Cardiac fibroblast (primary cell): ENCODE measurements around the gene LNX1.
A peak's percentile ranks its signal among the peaks of the same experiment; 100 is the strongest.

Experiments
- DNase-seq, 2 donors: peaks; one replicate each; pipeline versions ENCODE4 v3.0.0 to v3.0.0-alpha.2; 2010; ENCODE audit warnings: low read depth in 2 of 2
- H3K4me3 ChIP-seq, 2 donors: replicated peaks in 1 of 2; 1 replicate in 1 of 2; 2 replicates in 1 of 2; pipeline ENCODE4 v1.5.1; 2011; ENCODE audit warnings: low read depth in 2 of 2, low read length in 2 of 2, mild to moderate bottlenecking in 2 of 2, moderate library complexity in 1 of 2
- TF ChIP-seq, protein P1 (sequence below): IDR thresholded peaks from one replicate; pipeline ENCODE4 v1.5.1; 2011; ENCODE audit warnings: low read depth, mild to moderate bottlenecking, low read length, inconsistent platforms

The LNX1 gene

GRCh38 chr4:53591372-53591892, at the start of gene LNX1:
TSS of gene LNX1 (minus strand) at chr4:53591486. CDS start at chr4:53574002, 17,484 bp downstream.
- TF ChIP-seq, protein P1, sequence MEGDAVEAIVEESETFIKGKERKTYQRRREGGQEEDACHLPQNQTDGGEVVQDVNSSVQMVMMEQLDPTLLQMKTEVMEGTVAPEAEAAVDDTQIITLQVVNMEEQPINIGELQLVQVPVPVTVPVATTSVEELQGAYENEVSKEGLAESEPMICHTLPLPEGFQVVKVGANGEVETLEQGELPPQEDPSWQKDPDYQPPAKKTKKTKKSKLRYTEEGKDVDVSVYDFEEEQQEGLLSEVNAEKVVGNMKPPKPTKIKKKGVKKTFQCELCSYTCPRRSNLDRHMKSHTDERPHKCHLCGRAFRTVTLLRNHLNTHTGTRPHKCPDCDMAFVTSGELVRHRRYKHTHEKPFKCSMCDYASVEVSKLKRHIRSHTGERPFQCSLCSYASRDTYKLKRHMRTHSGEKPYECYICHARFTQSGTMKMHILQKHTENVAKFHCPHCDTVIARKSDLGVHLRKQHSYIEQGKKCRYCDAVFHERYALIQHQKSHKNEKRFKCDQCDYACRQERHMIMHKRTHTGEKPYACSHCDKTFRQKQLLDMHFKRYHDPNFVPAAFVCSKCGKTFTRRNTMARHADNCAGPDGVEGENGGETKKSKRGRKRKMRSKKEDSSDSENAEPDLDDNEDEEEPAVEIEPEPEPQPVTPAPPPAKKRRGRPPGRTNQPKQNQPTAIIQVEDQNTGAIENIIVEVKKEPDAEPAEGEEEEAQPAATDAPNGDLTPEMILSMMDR, result no peak
- no peak for DNase-seq
- H3K4me3 ChIP-seq, result no peak within 1 kb of the TSS

DNA sequence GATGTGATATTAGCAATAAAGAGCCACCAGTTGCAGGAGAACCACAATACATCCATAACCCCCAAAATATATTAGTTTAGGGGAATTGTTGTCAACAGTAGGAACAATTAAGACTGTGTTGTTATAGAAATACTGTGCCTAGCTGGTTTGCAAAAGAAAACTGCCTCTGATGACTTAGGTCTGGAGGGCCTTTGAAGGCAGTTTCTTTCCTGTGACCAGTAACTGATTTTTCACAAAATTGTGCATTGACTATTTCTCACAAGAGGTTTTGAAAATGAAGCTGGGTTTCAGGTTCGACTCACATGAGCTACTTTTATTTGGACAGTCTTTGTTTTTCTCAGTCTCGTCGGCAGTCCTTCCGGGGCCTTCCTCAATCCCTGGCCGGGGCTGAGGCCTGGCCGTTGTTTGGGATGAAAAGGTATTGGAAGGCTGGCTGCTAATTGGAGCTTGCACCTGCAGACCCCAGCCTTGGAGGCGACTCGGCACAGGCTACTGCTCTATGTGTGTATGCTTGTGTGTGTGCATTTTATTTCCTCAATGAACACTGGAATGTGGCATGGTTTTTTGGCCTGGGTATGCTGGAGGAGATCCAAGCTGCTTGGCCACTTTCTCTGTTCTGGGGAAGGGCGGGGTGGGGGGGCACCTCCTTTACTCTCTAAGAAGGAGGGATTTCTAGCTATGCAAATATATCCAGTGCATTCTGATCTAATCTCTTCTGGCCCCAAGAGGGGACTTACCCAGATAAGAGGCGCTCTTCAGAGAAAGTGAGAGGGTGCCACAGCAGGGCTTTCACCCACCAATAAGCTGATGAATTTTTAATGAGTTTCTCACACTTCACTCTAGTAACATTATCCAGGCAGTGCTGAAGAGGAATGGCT, 49.5 kb upstream of the LNX1 start:
- no peak overlapping the region for H3K4me3 ChIP-seq
- TF ChIP-seq, protein P1, result no peak
- DNase-seq, result peak in 1 of 2 donors; percentile 46

GRCh38 chr4:53638919-53639318, 47.6 kb upstream of the LNX1 start:
- TF ChIP-seq, protein P1, result no peak
- no peak overlapping the region for H3K4me3 ChIP-seq
- no peak for DNase-seq

- TF ChIP-seq, protein P1, result no peak
- DNase-seq, result no peak
- no peak overlapping the region for H3K4me3 ChIP-seq
Observed at GRCh38 chr4:53637348-53637747, 46.1 kb upstream of the LNX1 start.

GRCh38 chr4:53635697-53636483, 44.6 kb upstream of the LNX1 start:
- DNase-seq, result no peak
- TF ChIP-seq, protein P1, result no peak
- H3K4me3 ChIP-seq, result no peak overlapping the region

DNA sequence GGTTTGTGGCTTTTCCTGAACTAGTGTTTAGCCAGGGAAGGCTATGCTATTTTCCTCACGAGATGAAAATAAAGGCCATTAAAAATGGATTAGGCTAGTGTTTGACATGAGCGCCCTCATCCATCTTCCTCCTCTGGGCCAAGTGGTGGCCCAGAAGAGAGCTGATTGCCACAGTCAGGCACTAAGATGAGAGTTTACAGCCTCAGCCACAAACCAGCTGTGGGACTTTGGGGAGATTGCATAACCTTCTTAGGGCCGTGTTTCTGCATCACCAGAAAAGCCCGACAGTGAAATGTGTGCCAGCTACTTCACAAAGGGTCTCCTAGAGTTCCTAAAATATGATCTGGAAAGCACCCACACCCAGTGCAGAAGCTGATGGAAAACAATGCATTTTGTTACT, 42.3 kb upstream of the LNX1 start:
- TF ChIP-seq, protein P1, result no peak
- no peak overlapping the region for H3K4me3 ChIP-seq
- DNase-seq, result peak; percentile 53 to 65
